ENCODE results near the gene TAB2. TPM values are rescaled to one million over a fixed set of nuclear protein-coding genes. Genes with fewer than 3 reads are reported as not detected.

TAB2 gene
- total RNA-seq, 1 experiment from 2014 or later: 52.2 TPM

- BruUV-seq (replicated peaks): no TSS peak
- Histone ChIP-seq H3K36me3 (ENCODE audit: insufficient read depth, low read length, poor library complexity, severe bottlenecking) (no peaks in the 10 kb centered on the region), H3K27ac (ENCODE audit: low read depth, low read length, poor library complexity, severe bottlenecking) (no peak overlapping the region), H3K4me3 (ENCODE audit: low read depth, low read length, poor library complexity, severe bottlenecking) (no peak overlapping the region), H3K4me1 (ENCODE audit: insufficient read depth, low read length, poor library complexity, severe bottlenecking) (peaks cover 42% of the 10 kb centered on the region), H3K9me3 (ENCODE audit: low read depth, low read length, poor library complexity, severe bottlenecking) (no peaks in the 10 kb centered on the region), H3K27me3 (replicated peaks; ENCODE audit: insufficient read depth, low read depth, low read length, poor library complexity) (no peaks in the 10 kb centered on the region)
- TF ChIP-seq EZH2 (IDR thresholded peaks at IDR 0.05; ENCODE audit: borderline replicate concordance, low read depth, low read length, poor library complexity, severe bottlenecking): no peak
- TF ChIP-seq, protein P1, sequence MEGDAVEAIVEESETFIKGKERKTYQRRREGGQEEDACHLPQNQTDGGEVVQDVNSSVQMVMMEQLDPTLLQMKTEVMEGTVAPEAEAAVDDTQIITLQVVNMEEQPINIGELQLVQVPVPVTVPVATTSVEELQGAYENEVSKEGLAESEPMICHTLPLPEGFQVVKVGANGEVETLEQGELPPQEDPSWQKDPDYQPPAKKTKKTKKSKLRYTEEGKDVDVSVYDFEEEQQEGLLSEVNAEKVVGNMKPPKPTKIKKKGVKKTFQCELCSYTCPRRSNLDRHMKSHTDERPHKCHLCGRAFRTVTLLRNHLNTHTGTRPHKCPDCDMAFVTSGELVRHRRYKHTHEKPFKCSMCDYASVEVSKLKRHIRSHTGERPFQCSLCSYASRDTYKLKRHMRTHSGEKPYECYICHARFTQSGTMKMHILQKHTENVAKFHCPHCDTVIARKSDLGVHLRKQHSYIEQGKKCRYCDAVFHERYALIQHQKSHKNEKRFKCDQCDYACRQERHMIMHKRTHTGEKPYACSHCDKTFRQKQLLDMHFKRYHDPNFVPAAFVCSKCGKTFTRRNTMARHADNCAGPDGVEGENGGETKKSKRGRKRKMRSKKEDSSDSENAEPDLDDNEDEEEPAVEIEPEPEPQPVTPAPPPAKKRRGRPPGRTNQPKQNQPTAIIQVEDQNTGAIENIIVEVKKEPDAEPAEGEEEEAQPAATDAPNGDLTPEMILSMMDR (conservative IDR thresholded peaks at IDR 0.05; ENCODE audit: low read depth, low read length): no peak
- CTCF ChIA-PET: no interaction called here
- POLR2A ChIA-PET (ENCODE audit: low non-redundant PET): no interaction called here
- no peak for DNase-seq (ENCODE audit: low spot score)
- intact Hi-C loops (cut with micrococcal nuclease; ENCODE audit: unreplicated experiment): no loop called here
These were observed 22.7 kb downstream of the TAB2 start for GRCh38 chr6:149340200-149340599.

- ChIA-PET CTCF (no interaction called here), POLR2A (ENCODE audit: low non-redundant PET) (no interaction called here)
- DNase-seq (ENCODE audit: low spot score): peak; percentile 22
- H3K9me3 ChIP-seq (ENCODE audit: low read depth, low read length, poor library complexity, severe bottlenecking): no peaks in the 10 kb centered on the region
- no peaks in the 10 kb centered on the region for H3K36me3 ChIP-seq (ENCODE audit: insufficient read depth, low read length, poor library complexity, severe bottlenecking)
- BruUV-seq (replicated peaks): no TSS peak
- H3K27ac ChIP-seq (ENCODE audit: low read depth, low read length, poor library complexity, severe bottlenecking): no peak overlapping the region
- TF ChIP-seq EZH2 (IDR thresholded peaks at IDR 0.05; ENCODE audit: borderline replicate concordance, low read depth, low read length, poor library complexity, severe bottlenecking): no peak
- TF ChIP-seq, protein P1 (conservative IDR thresholded peaks at IDR 0.05; ENCODE audit: low read depth, low read length): no peak
- H3K27me3 ChIP-seq (replicated peaks; ENCODE audit: insufficient read depth, low read depth, low read length, poor library complexity): no peaks in the 10 kb centered on the region
- peaks cover 27% of the 10 kb centered on the region for H3K4me1 ChIP-seq (ENCODE audit: insufficient read depth, low read length, poor library complexity, severe bottlenecking)
- intact Hi-C loops (cut with micrococcal nuclease; ENCODE audit: unreplicated experiment): no loop called here
- H3K4me3 ChIP-seq (ENCODE audit: low read depth, low read length, poor library complexity, severe bottlenecking): no peak overlapping the region
These were observed 25.0 kb downstream of the TAB2 start for GRCh38 chr6:149342525-149342924.

DNA sequence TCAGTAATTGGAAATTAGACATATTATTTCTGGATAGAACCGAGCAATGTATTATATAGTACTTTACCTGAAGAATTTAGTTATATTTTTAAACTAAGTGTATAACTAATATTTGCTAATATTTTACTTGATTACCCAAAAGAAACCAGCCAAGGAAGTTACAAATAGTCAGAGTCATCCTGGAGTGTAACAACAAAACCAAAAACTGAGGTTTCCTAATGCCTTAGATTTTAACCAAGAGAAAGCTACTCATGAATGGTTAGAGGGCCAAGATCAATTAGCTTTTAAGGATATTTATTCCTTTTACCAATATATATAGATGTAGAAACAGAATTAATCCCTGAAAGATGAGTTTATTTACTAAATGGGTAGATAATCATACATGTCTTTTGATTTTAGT, 26.0 kb downstream of the TAB2 start:
- intact Hi-C loops (cut with micrococcal nuclease; ENCODE audit: unreplicated experiment): no loop called here
- no TSS peak for BruUV-seq (replicated peaks)
- POLR2A ChIA-PET (ENCODE audit: low non-redundant PET): interaction anchor here (0.7 kb wide), 1 partner anchor 82 kb away, joined by 5 read pairs; no protein-coding TSS in a partner anchor

More for the DNA sequence above, 26.0 kb downstream of the TAB2 start:
- H3K36me3 ChIP-seq (ENCODE audit: insufficient read depth, low read length, poor library complexity, severe bottlenecking): no peaks in the 10 kb centered on the region
- TF ChIP-seq, protein P1 (conservative IDR thresholded peaks at IDR 0.05; ENCODE audit: low read depth, low read length): no peak
- no peak for TF ChIP-seq EZH2 (IDR thresholded peaks at IDR 0.05; ENCODE audit: borderline replicate concordance, low read depth, low read length, poor library complexity, severe bottlenecking)
- no peaks in the 10 kb centered on the region for H3K9me3 ChIP-seq (ENCODE audit: low read depth, low read length, poor library complexity, severe bottlenecking)
- H3K27ac ChIP-seq (ENCODE audit: low read depth, low read length, poor library complexity, severe bottlenecking): no peak overlapping the region
- no peaks in the 10 kb centered on the region for H3K27me3 ChIP-seq (replicated peaks; ENCODE audit: insufficient read depth, low read depth, low read length, poor library complexity)
- no peak for DNase-seq (ENCODE audit: low spot score)
- CTCF ChIA-PET: no interaction called here
- H3K4me1 ChIP-seq (ENCODE audit: insufficient read depth, low read length, poor library complexity, severe bottlenecking): peaks cover 27% of the 10 kb centered on the region
- H3K4me3 ChIP-seq (ENCODE audit: low read depth, low read length, poor library complexity, severe bottlenecking): no peak overlapping the region

Data from A673 (cell line).